Measurements from ENCODE around the gene CCDC92B. TPM values are rescaled to one million over a fixed set of nuclear protein-coding genes. Genes with fewer than 3 reads are reported as not detected.

CCDC92B gene
- total and polyA plus RNA-seq, 2 of the 4 experiments (the other 2 are of a cell fraction): not detected

DNA sequence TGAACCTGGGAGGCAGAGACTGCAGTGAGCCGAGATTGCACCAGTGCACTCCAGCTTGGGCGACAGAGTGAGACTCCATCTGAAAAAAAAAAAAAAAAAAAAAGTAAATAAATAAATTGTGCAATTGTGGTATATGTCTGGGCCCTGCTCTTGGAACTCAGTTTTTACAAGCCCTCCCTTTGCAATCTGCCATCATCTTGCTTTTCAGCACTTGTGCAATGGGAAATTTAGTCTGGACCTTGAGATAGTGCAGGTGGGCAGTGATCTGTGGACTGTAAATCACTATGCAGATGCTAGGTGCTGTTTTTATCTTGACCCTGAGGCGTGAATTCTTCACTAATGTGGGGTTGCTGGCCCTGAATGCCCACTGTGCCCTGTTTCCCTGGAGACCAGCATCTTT lies 40.2 kb upstream of the CCDC92B start:
- H3K79me1 ChIP-seq (ENCODE audit: low read depth in 1 of 2, low read length in 2 of 2): no peaks in the 10 kb centered on the region
- no peak overlapping the region for H3K4me2 ChIP-seq (ENCODE audit: low read depth, low read length)
- CTCF ChIA-PET: no interaction called here
- H3K14ac ChIP-seq (replicated peaks; ENCODE audit: low read depth, low read length): no peak overlapping the region
- H3K9me1 ChIP-seq (ENCODE audit: insufficient read depth, low read length): no peaks in the 10 kb centered on the region
- H3K36me3 ChIP-seq (ENCODE audit: control insufficient read depth, insufficient read depth, low read length): no peaks in the 10 kb centered on the region
- H3K18ac ChIP-seq (ENCODE audit: low read depth, low read length): no peak overlapping the region
- no peaks in the 10 kb centered on the region for H3K4me1 ChIP-seq (ENCODE audit: control insufficient read depth, insufficient read depth, low read length)
- no peak for ATAC-seq (ENCODE audit: low read depth)
- H4K91ac ChIP-seq (ENCODE audit: insufficient read depth, low read depth, low read length): no peak overlapping the region
- H3K23ac ChIP-seq (ENCODE audit: low read depth, low read length): no peak overlapping the region
- dilution Hi-C loops (cut with HindIII; ENCODE audit: low sequenced_read_pairs, unreplicated experiment): no loop called here
- no peak overlapping the region for H4K8ac ChIP-seq (ENCODE audit: low read depth in 2 of 2, low read length in 2 of 2)
- H3K4me3 ChIP-seq (ENCODE audit: insufficient read depth, low read depth, low read length): no peak overlapping the region
- no peak overlapping the region for H3K9ac ChIP-seq (ENCODE audit: low read depth, low read length)
- no peak overlapping the region for H2BK20ac ChIP-seq (ENCODE audit: low read depth, low read length)
- in situ Hi-C loops (cut with MboI; ENCODE audit: low sequenced_read_pairs): no loop called here
- no peak for DNase-seq
- H2AK5ac ChIP-seq (ENCODE audit: low read depth, low read length): no peak overlapping the region
- H4K20me1 ChIP-seq (ENCODE audit: insufficient read depth, low read length): no peaks in the 10 kb centered on the region
- H3K27me3 ChIP-seq (ENCODE audit: control insufficient read depth, insufficient read depth, low read length): peaks cover 14% of the 10 kb centered on the region
- no peak overlapping the region for H2BK5ac ChIP-seq (ENCODE audit: low read depth, low read length, poor library complexity, severe bottlenecking)
- H2AK9ac ChIP-seq (replicated peaks; ENCODE audit: low read depth, low read length, poor library complexity): no peak overlapping the region
- no peak overlapping the region for H3K56ac ChIP-seq (ENCODE audit: extremely low read depth, insufficient read depth, low read length)
- POLR2A ChIA-PET (ENCODE audit: unreplicated experiment): no interaction called here
- H2BK15ac ChIP-seq (ENCODE audit: low read depth, low read length): no peak overlapping the region
- H2BK120ac ChIP-seq (ENCODE audit: low read depth, low read length): no peak overlapping the region
- TF ChIP-seq RAD21 (IDR thresholded peaks at IDR 0.05; ENCODE audit: low read length) (no peak), SMC3 (IDR thresholded peaks at IDR 0.05; ENCODE audit: low read depth, low read length) (no peak), NFE2L2 (IDR thresholded peaks at IDR 0.05; ENCODE audit: low read depth, low read length) (no peak), RCOR1 (IDR thresholded peaks at IDR 0.05; ENCODE audit: insufficient replicate concordance, low read length) (no peak), CHD1 (IDR thresholded peaks at IDR 0.05; ENCODE audit: low read depth, low read length) (no peak), MAFK (IDR thresholded peaks at IDR 0.05; ENCODE audit: low read depth, low read length) (no peak), MXI1 (IDR thresholded peaks at IDR 0.05; ENCODE audit: borderline replicate concordance, low read depth, low read length) (no peak), CEBPB (IDR thresholded peaks at IDR 0.05; ENCODE audit: low read depth, low read length) (no peak), BHLHE40 (IDR thresholded peaks at IDR 0.05; ENCODE audit: low read depth, low read length) (no peak), POLR2A (IDR thresholded peaks at IDR 0.05; ENCODE audit: low read depth, low read length) (no peak), FOS (IDR thresholded peaks at IDR 0.05; ENCODE audit: low read depth, low read length) (no peak), MAZ (IDR thresholded peaks at IDR 0.05; ENCODE audit: borderline replicate concordance, low read depth, low read length) (no peak), RFX5 (IDR thresholded peaks at IDR 0.05; ENCODE audit: low read depth, low read length) (no peak)
- TF ChIP-seq, protein P1, sequence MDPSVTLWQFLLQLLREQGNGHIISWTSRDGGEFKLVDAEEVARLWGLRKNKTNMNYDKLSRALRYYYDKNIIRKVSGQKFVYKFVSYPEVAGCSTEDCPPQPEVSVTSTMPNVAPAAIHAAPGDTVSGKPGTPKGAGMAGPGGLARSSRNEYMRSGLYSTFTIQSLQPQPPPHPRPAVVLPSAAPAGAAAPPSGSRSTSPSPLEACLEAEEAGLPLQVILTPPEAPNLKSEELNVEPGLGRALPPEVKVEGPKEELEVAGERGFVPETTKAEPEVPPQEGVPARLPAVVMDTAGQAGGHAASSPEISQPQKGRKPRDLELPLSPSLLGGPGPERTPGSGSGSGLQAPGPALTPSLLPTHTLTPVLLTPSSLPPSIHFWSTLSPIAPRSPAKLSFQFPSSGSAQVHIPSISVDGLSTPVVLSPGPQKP (IDR thresholded peaks at IDR 0.05; ENCODE audit: borderline replicate concordance, low read depth, low read length): no peak
- TF ChIP-seq, protein P2, sequence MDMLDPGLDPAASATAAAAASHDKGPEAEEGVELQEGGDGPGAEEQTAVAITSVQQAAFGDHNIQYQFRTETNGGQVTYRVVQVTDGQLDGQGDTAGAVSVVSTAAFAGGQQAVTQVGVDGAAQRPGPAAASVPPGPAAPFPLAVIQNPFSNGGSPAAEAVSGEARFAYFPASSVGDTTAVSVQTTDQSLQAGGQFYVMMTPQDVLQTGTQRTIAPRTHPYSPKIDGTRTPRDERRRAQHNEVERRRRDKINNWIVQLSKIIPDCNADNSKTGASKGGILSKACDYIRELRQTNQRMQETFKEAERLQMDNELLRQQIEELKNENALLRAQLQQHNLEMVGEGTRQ (IDR thresholded peaks at IDR 0.05; ENCODE audit: low read depth, low read length): no peak
- TF ChIP-seq, protein P3, sequence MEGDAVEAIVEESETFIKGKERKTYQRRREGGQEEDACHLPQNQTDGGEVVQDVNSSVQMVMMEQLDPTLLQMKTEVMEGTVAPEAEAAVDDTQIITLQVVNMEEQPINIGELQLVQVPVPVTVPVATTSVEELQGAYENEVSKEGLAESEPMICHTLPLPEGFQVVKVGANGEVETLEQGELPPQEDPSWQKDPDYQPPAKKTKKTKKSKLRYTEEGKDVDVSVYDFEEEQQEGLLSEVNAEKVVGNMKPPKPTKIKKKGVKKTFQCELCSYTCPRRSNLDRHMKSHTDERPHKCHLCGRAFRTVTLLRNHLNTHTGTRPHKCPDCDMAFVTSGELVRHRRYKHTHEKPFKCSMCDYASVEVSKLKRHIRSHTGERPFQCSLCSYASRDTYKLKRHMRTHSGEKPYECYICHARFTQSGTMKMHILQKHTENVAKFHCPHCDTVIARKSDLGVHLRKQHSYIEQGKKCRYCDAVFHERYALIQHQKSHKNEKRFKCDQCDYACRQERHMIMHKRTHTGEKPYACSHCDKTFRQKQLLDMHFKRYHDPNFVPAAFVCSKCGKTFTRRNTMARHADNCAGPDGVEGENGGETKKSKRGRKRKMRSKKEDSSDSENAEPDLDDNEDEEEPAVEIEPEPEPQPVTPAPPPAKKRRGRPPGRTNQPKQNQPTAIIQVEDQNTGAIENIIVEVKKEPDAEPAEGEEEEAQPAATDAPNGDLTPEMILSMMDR (conservative IDR thresholded peaks at IDR 0.05; ENCODE audit: low read depth, low read length): no peak
- no peaks in the 10 kb centered on the region for H3K9me3 ChIP-seq (ENCODE audit: control insufficient read depth, insufficient read depth, low read length)
- no peak overlapping the region for H3K27ac ChIP-seq (ENCODE audit: insufficient read depth, low read length)
- intact Hi-C loops (cut with micrococcal nuclease): no loop called here
- no peak overlapping the region for H2AFZ ChIP-seq (replicated peaks; ENCODE audit: low read length, poor library complexity)
- H3K4ac ChIP-seq (ENCODE audit: low read depth, low read length): no peak overlapping the region
- no CpG with 5 or more reads among the region's 3 CpGs for WGBS, 2 experiments (ENCODE audit: extremely low coverage in 2 of 2, insufficient read length in 1 of 2)
- no peak overlapping the region for H4K5ac ChIP-seq (ENCODE audit: low read depth, low read length)
- BruUV-seq (replicated peaks): no TSS peak

All from IMR-90 (cell line).